ENCODE measurements around the gene WDR53. TPM values are rescaled to one million over a fixed set of nuclear protein-coding genes. Genes with fewer than 3 reads are reported as not detected.
A peak's percentile ranks its signal among the peaks of the same experiment; 100 is the strongest.

Gene WDR53
- total and polyA plus RNA-seq, 10 donors: 6.2 to 17.7 (median 13.3) TPM

DNA sequence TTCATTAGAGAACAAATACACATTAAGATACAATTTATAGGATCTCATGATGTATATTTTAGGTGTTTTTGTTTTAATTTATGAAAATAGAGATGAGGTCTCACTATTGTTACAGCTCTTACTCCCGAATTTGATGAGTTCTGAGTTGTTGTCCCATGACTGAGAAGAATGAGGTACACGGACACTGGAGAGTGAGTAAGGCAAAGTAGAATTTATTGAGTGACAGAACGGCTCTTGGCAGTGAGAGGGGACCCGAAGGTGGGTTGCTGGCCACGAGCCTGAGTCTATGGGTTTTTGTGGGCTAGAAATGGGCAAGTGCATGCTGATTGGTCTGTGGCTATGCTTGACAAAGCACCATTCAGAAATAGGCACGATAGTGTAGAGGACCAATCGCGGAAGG, 61.7 kb downstream of the WDR53 start:
- intact Hi-C loops (cut with DNase I; ENCODE audit: low total_unique reads): no loop called here
- H3K4me1 ChIP-seq: peaks cover 0 to 33% (median 7%) of the 10 kb centered on the region in 6 donors
- no peaks in the 10 kb centered on the region for H3K36me3 ChIP-seq
- H3K27me3 ChIP-seq (replicated peaks in 1 of 7): no peaks in the 10 kb centered on the region
- H3K4me3 ChIP-seq: no peak overlapping the region
- DNase-seq: no peak
- TF ChIP-seq POLR2AphosphoS5 (IDR thresholded peaks at IDR 0.05): no peak
- TF ChIP-seq, protein P1, sequence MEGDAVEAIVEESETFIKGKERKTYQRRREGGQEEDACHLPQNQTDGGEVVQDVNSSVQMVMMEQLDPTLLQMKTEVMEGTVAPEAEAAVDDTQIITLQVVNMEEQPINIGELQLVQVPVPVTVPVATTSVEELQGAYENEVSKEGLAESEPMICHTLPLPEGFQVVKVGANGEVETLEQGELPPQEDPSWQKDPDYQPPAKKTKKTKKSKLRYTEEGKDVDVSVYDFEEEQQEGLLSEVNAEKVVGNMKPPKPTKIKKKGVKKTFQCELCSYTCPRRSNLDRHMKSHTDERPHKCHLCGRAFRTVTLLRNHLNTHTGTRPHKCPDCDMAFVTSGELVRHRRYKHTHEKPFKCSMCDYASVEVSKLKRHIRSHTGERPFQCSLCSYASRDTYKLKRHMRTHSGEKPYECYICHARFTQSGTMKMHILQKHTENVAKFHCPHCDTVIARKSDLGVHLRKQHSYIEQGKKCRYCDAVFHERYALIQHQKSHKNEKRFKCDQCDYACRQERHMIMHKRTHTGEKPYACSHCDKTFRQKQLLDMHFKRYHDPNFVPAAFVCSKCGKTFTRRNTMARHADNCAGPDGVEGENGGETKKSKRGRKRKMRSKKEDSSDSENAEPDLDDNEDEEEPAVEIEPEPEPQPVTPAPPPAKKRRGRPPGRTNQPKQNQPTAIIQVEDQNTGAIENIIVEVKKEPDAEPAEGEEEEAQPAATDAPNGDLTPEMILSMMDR (IDR thresholded peaks at IDR 0.05 in 8 of 11, conservative IDR thresholded peaks at IDR 0.05 in 3 of 11): no peak
- peaks cover 0 to 20% (median 12%) of the 10 kb centered on the region in 8 donors for H3K9me3 ChIP-seq
- no peak overlapping the region for H3K27ac ChIP-seq
- 86 to 94% (median 93%) methylated on average over 8 of the region's 8 CpGs for WGBS, 5 donors

DNA sequence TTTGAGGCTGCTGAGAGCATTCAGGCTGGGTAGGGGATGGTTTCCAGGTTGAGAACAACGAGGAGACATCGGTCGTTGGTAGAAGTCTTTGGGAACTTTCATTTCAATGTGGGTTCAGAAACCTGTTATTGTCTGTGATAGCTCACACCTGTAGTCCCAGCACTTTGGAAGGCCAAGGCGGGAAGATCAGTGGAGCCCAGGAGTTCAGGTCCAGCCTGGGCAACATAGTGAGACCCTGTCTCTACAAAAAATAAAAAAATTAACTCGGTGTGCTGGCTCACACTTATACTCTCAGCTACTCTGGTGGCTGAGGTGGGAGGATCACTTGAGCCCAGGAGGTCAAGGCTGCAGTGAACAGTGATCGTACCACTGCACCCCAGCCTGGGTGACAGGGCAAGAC, 63.8 kb downstream of the WDR53 start:
- H3K36me3 ChIP-seq: no peaks in the 10 kb centered on the region
- DNase-seq: no peak
- peak overlapping the region in 7 of 8 donors; percentile 84 to 99 (median 94) for H3K27ac ChIP-seq
- peaks cover 0 to 20% (median 12%) of the 10 kb centered on the region in 8 donors for H3K9me3 ChIP-seq
- WGBS, 5 donors: 94 to 99% (median 97%) methylated on average over 6 of the region's 6 CpGs
- H3K27me3 ChIP-seq (replicated peaks in 1 of 7): no peaks in the 10 kb centered on the region
- peaks cover 10 to 55% (median 27%) of the 10 kb centered on the region in 6 donors for H3K4me1 ChIP-seq
- intact Hi-C loops (cut with DNase I; ENCODE audit: low total_unique reads): no loop called here
- TF ChIP-seq POLR2AphosphoS5 (IDR thresholded peaks at IDR 0.05) (no peak), POLR2A (IDR thresholded peaks at IDR 0.05) (no peak)
- TF ChIP-seq, protein P1 (IDR thresholded peaks at IDR 0.05 in 8 of 11, conservative IDR thresholded peaks at IDR 0.05 in 3 of 11): no peak
- H3K4me3 ChIP-seq: peak overlapping the region in 2 of 8 donors; percentile 80 to 96

Small RNAs within 50 kb of the gene (small RNA-seq; reads per million reads assigned to genes)
- gene RPS29P3: 0 reads per million in 4 donors

Other genes with a start within 250 kb of the WDR53 start
- under 1 TPM in 1 of 7 donors, not detected in 6; 0.46 TPM for gene TM4SF19, start 230.2 kb downstream of the WDR53 start, total RNA-seq
- gene TM4SF19, start 230.2 kb downstream of the WDR53 start, polyA plus RNA-seq: 1 to 10 TPM in 1 of 3 donors, not detected in 2; 6.5 TPM
- 10 to 100 TPM; 21.1 to 59.0 (median 53.6) TPM for gene UBXN7, start 136.1 kb downstream of the WDR53 start, total RNA-seq
- 10 to 100 TPM in 1 of 3 donors, 1 to 10 TPM in 2; 2.4 to 12.8 (median 2.5) TPM for gene UBXN7, start 136.1 kb downstream of the WDR53 start, polyA plus RNA-seq
- 10 to 100 TPM; 17.9 to 28.3 (median 24.2) TPM for gene RNF168, start 64.8 kb downstream of the WDR53 start, total RNA-seq
- gene RNF168, start 64.8 kb downstream of the WDR53 start, polyA plus RNA-seq: 1 to 10 TPM; 3.4 to 7.0 (median 3.7) TPM
- not detected for gene SMCO1, start 53.2 kb downstream of the WDR53 start, total RNA-seq
- not detected for gene SMCO1, start 53.2 kb downstream of the WDR53 start, polyA plus RNA-seq
- 10 to 100 TPM in 3 of 7 donors, 1 to 10 TPM in 4; 7.2 to 11.7 (median 8.3) TPM for gene FBXO45, start 106 bp upstream of the WDR53 start, total RNA-seq
- gene FBXO45, start 106 bp upstream of the WDR53 start, polyA plus RNA-seq: 1 to 10 TPM; 2.3 to 4.4 (median 3.1) TPM
- 10 to 100 TPM; 25.7 to 35.2 (median 30.8) TPM for gene NRROS, start 71.1 kb upstream of the WDR53 start, total RNA-seq
- gene NRROS, start 71.1 kb upstream of the WDR53 start, polyA plus RNA-seq: 10 to 100 TPM in 1 of 3 donors, 1 to 10 TPM in 2; 7.8 to 20.3 (median 8.4) TPM
- gene CEP19, start 143.7 kb upstream of the WDR53 start, total RNA-seq: 1 to 10 TPM; 2.3 to 6.4 (median 3.4) TPM
- gene CEP19, start 143.7 kb upstream of the WDR53 start, polyA plus RNA-seq: 1 to 10 TPM in 2 of 3 donors, under 1 TPM in 1; 0.68 to 2.9 (median 1.2) TPM
- gene PIGX, start 143.8 kb upstream of the WDR53 start, total RNA-seq: 10 to 100 TPM; 14.1 to 29.2 (median 17.8) TPM
- gene PIGX, start 143.8 kb upstream of the WDR53 start, polyA plus RNA-seq: 1 to 10 TPM; 4.5 to 6.7 (median 5.3) TPM
- 100 to 1,000 TPM in 5 of 7 donors, 10 to 100 TPM in 2; 95.1 to 113 (median 108) TPM for gene PAK2, start 171.3 kb upstream of the WDR53 start, total RNA-seq
- 10 to 100 TPM; 21.2 to 34.9 (median 25.1) TPM for gene PAK2, start 171.3 kb upstream of the WDR53 start, polyA plus RNA-seq

Data from spleen (tissue), 11 donors.